Rectal smooth muscle tissue (tissue), 1 donor: ENCODE results near the gene CARHSP1.

Experiments
- H3K27ac ChIP-seq: one replicate; pipeline ENCODE4 v1.7.0; 2013; ENCODE audit warnings: low read depth, low read length, inconsistent platforms
- H3K27me3 ChIP-seq: one replicate; pipeline ENCODE4 v1.7.0; 2013; ENCODE audit warnings: low read length; ENCODE audit not compliant: control insufficient read depth, insufficient read depth
- H3K36me3 ChIP-seq: one replicate; pipeline ENCODE4 v1.7.0; 2013; ENCODE audit warnings: low read length; ENCODE audit not compliant: control insufficient read depth, insufficient read depth
- H3K4me1 ChIP-seq: one replicate; pipeline ENCODE4 v1.7.0; 2013; ENCODE audit warnings: low read length; ENCODE audit not compliant: control insufficient read depth, insufficient read depth
- H3K4me3 ChIP-seq: one replicate; pipeline ENCODE4 v1.7.0; 2013; ENCODE audit warnings: low read length
- H3K9ac ChIP-seq: one replicate; pipeline ENCODE4 v1.7.0; 2013; ENCODE audit warnings: low read length

The CARHSP1 gene

DNA sequence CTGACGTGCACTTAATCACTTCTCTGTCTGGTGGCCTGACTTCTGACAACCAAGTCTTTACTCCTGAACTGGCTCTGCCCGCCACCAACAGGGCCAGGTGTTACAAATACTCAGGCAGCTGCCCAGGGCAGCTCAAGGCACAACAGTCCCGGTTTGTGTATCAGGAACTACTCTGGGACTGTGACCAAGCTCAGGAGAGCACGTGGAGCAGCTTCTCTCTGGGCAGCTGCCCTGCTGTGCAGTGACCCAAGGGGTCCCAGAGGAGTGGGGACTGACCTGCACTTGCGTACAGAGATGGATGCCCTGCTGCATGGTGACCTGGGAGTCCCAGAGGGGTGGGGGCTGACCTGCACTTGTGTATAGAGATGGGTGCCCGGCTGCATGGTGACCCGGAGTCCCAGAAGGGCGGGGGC is 35.2 kb upstream of the CARHSP1 start:
- Histone ChIP-seq H3K4me3 (no peak overlapping the region), H3K4me1 (no peaks in the 10 kb centered on the region), H3K9ac (no peak overlapping the region), H3K27ac (no peak overlapping the region), H3K36me3 (peaks cover 54% of the 10 kb centered on the region), H3K27me3 (no peaks in the 10 kb centered on the region)

DNA sequence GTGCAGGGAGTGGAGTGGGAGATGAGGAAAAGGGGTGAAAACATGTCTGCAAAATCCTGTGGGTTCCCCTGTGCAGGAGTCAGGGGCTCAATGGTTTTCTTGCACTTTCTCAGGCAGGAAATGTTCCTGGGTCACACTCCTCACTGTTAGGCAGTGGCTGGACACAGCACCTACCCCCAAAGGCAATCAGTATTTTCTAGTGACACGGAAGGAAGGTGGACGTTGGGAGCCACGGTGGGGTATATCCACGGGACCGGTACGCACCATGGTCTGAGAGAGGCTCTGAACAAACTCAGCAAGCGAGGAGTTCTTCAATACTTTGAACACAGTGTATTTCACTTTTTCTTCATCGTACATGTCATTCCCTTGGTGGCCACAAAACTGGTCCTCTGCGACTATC is 34.2 kb upstream of the CARHSP1 start:
- Histone ChIP-seq H3K4me3 (no peak overlapping the region), H3K27me3 (no peaks in the 10 kb centered on the region), H3K9ac (no peak overlapping the region), H3K27ac (no peak overlapping the region), H3K36me3 (peaks cover 58% of the 10 kb centered on the region), H3K4me1 (no peaks in the 10 kb centered on the region)

DNA sequence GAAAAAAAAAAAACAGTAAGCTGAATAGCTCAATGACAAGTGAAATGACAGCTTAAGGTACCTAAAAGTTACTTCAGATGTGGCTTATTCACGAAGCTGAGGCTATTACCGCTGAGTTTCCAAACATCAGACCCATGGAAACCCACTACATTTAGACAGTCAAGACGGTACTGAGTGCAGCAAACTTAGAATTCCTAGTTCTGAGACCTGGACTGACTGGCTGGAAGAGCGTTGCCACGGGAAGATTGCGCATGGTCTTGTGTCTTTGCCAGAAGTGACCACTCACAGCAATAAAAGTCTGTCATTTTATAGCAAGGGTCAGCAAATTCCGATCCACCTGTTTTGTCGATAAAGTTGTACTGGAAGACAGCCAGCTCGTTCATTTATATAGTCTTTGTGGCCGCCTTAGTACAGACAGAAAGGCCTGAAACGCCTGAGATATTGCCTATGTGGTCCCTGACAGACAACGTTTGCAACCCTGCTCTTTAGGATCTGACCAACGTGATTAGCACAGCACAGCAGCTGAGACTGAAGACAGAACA is 32.6 kb upstream of the CARHSP1 start:
- no peak overlapping the region for H3K4me3 ChIP-seq
- no peaks in the 10 kb centered on the region for H3K27me3 ChIP-seq
- H3K36me3 ChIP-seq: peaks cover 66% of the 10 kb centered on the region
- H3K27ac ChIP-seq: no peak overlapping the region
- H3K9ac ChIP-seq: no peak overlapping the region
- H3K4me1 ChIP-seq: no peaks in the 10 kb centered on the region

DNA sequence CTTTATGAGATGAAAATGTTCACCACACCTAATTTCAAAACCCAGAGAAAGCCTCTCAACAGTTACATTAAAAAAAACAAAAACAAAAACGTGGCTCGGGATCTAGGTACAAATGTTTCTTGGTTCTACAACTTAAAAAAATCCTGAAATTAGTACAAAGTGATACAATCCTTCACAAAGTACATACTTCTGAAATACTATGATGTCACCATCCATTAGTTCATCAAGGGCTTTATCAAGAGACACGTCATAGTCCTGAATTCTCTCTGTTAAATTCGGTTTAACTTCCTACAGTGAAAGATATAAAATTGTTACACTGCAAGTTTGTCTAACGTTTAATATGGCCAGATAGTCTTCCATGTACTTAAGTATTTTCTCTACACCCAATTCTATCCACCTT is 31.5 kb upstream of the CARHSP1 start:
- Histone ChIP-seq H3K4me3 (no peak overlapping the region), H3K27ac (no peak overlapping the region), H3K27me3 (no peaks in the 10 kb centered on the region), H3K4me1 (no peaks in the 10 kb centered on the region), H3K9ac (no peak overlapping the region), H3K36me3 (peaks cover 67% of the 10 kb centered on the region)

DNA sequence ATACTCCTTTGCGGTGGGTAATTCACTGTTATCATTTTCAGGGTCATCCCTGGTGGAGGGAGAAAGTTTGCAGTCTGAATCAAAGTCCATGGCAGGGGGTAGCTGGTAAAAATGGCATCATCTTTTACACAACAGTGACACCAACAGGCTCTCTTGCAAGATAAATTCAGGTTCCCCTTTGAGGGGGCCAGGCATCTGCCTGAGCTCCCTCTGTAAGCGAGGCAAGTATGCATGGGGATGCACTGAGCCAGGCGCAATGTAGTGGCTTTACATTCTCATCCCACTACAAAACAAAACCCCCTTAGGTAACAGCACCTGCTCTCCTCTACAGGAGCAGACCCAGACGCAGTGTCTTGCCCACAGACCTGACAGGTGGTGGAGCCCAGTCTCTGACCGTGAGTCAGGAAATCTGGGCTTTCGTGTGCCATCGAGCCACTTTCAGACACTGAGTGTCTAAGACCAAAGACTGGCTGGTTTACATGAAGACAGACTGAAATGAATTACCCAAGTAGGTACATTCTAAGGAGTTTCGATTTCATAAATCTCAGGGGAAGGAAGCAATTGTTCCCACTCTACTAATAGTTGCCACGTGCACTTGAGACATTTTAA is 31.0 kb upstream of the CARHSP1 start:
- no peak overlapping the region for H3K4me3 ChIP-seq
- peaks cover 69% of the 10 kb centered on the region for H3K36me3 ChIP-seq
- no peaks in the 10 kb centered on the region for H3K4me1 ChIP-seq
- no peak overlapping the region for H3K9ac ChIP-seq
- H3K27me3 ChIP-seq: no peaks in the 10 kb centered on the region
- no peak overlapping the region for H3K27ac ChIP-seq

GRCh38 chr16:8898660-8899318 is 30.0 kb upstream of the CARHSP1 start:
- H3K27me3 ChIP-seq: no peaks in the 10 kb centered on the region
- peaks cover 72% of the 10 kb centered on the region for H3K36me3 ChIP-seq
- H3K4me3 ChIP-seq: no peak overlapping the region
- H3K27ac ChIP-seq: no peak overlapping the region
- H3K9ac ChIP-seq: no peak overlapping the region
- no peaks in the 10 kb centered on the region for H3K4me1 ChIP-seq

GRCh38 chr16:8894736-8895334 is 26.0 kb upstream of the CARHSP1 start:
- peaks cover 58% of the 10 kb centered on the region for H3K36me3 ChIP-seq
- no peak overlapping the region for H3K27ac ChIP-seq
- no peak overlapping the region for H3K4me3 ChIP-seq
- H3K27me3 ChIP-seq: no peaks in the 10 kb centered on the region
- no peak overlapping the region for H3K9ac ChIP-seq
- no peaks in the 10 kb centered on the region for H3K4me1 ChIP-seq

DNA sequence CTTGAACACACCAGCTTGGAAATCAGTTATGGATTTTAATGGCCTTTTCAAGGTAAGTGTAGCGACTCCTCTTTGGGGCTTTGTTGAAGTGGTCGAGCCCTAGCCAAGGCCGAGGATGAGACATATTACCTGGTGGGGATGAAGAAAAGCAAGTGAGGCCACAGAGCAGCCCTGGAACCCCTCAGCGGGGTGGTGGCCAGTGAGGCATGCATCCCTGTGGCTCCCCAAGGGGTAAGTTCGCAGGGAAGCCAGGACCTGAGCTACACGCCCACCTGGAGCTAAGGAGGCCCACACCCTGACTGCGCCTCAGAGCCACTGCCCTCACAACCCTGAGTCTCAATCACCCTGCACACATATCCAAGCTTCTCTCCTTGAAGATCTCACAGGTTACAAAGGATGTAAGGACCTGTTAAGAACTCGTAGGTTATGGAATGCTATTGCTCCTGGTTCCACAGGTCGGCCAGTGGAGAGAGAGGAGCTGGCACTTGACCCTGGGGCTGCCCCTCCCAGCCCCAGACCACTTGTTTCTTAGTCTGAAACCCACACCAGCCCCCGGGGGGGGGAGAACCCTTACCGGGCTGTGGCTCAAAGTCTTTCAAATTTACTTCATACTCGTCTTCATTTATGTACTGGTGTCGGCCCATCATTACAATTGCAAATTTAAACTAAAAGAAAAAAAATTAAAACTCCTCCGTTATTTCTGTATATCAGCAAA is 25.3 kb upstream of the CARHSP1 start:
- Histone ChIP-seq H3K27me3 (no peaks in the 10 kb centered on the region), H3K4me3 (no peak overlapping the region), H3K36me3 (peaks cover 51% of the 10 kb centered on the region), H3K9ac (no peak overlapping the region), H3K4me1 (no peaks in the 10 kb centered on the region), H3K27ac (no peak overlapping the region)

GRCh38 chr16:8893426-8893825 is 24.6 kb upstream of the CARHSP1 start:
- Histone ChIP-seq H3K27ac (no peak overlapping the region), H3K27me3 (no peaks in the 10 kb centered on the region), H3K4me1 (no peaks in the 10 kb centered on the region), H3K9ac (no peak overlapping the region), H3K4me3 (no peak overlapping the region), H3K36me3 (peaks cover 45% of the 10 kb centered on the region)

GRCh38 chr16:8892101-8892575 is 23.3 kb upstream of the CARHSP1 start:
- H3K4me3 ChIP-seq: no peak overlapping the region
- no peaks in the 10 kb centered on the region for H3K4me1 ChIP-seq
- H3K36me3 ChIP-seq: peaks cover 40% of the 10 kb centered on the region
- no peaks in the 10 kb centered on the region for H3K27me3 ChIP-seq
- H3K9ac ChIP-seq: no peak overlapping the region
- no peak overlapping the region for H3K27ac ChIP-seq

DNA sequence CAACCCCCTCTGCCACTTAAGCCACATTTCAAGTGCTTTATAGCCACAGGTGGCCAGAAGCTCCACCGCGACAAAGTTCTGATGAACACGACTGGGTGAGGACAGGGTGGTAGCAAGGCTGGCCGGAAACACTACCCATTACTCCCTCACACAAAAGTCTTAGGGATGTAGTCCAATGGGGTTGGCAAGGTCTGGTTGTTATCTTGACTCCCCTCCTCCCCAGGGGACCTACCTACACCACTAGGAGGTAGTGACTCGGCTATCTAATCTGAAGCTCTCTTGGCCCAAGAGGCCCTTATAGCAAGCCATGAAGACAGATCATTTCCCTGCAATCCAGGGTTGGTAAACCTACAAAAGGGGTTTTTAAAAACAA is 21.7 kb upstream of the CARHSP1 start:
- Histone ChIP-seq H3K36me3 (peaks cover 35% of the 10 kb centered on the region), H3K27me3 (no peaks in the 10 kb centered on the region), H3K4me3 (no peak overlapping the region)

GRCh38 chr16:8889893-8890548 is 21.2 kb upstream of the CARHSP1 start:
- Histone ChIP-seq H3K27me3 (no peaks in the 10 kb centered on the region), H3K9ac (no peak overlapping the region), H3K27ac (no peak overlapping the region), H3K36me3 (peaks cover 29% of the 10 kb centered on the region), H3K4me1 (no peaks in the 10 kb centered on the region), H3K4me3 (no peak overlapping the region)

More for the DNA sequence above, 21.7 kb upstream of the CARHSP1 start:
- Histone ChIP-seq H3K4me1 (no peaks in the 10 kb centered on the region), H3K27ac (no peak overlapping the region), H3K9ac (no peak overlapping the region)
